GM12801 (cell line): Measurements from ENCODE around the gene RAB36.

Experiments used
- TF ChIP-seq, protein P1 (sequence below): IDR thresholded peaks from one replicate; pipeline ENCODE4 v1.5.1; 2011; ENCODE audit warnings: control low read depth; ENCODE audit not compliant: insufficient read length; ENCODE audit errors: extremely low read depth

RAB36 gene

DNA sequence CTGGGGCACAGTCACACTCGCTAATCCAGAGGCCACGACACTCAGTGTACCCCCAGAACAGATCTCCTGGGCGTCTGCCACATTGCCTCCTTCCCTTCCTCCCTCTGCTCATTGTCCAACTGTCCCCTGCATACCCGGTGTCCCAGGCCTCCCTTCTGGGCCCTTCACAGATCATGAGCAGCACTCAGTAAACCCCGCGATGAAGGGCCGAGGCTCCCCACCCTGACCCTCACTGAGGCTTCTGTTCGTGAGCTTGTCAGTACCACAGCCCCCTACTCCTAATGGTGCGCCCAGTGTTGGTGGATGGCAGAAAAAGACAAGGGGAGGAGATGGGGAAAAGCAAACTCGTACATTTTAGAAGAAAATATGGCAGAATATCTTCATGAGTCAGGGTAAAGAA lies 16.1 kb upstream of the RAB36 start:
- TF ChIP-seq, protein P1, sequence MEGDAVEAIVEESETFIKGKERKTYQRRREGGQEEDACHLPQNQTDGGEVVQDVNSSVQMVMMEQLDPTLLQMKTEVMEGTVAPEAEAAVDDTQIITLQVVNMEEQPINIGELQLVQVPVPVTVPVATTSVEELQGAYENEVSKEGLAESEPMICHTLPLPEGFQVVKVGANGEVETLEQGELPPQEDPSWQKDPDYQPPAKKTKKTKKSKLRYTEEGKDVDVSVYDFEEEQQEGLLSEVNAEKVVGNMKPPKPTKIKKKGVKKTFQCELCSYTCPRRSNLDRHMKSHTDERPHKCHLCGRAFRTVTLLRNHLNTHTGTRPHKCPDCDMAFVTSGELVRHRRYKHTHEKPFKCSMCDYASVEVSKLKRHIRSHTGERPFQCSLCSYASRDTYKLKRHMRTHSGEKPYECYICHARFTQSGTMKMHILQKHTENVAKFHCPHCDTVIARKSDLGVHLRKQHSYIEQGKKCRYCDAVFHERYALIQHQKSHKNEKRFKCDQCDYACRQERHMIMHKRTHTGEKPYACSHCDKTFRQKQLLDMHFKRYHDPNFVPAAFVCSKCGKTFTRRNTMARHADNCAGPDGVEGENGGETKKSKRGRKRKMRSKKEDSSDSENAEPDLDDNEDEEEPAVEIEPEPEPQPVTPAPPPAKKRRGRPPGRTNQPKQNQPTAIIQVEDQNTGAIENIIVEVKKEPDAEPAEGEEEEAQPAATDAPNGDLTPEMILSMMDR, result no peak

DNA sequence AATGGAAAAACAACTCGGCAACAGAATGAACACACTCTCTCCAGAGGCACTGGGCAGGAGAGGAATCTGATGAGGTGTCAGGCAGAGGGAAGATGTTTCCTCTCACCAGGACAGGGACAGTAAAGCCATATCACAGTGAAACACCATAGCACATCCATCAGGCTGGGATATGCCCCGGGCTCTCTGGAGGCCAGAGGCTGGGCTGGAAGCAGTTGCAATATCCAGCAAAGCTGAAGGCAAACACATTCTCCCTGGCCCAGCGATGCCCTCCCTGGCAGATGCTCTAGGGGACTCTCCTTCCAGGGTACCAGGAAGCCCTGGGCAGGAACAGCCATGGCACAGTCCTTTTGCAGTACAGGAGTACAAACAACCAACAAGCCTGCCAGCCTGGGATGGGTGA lies 14.6 kb upstream of the RAB36 start:
- TF ChIP-seq, protein P1, result no peak

DNA sequence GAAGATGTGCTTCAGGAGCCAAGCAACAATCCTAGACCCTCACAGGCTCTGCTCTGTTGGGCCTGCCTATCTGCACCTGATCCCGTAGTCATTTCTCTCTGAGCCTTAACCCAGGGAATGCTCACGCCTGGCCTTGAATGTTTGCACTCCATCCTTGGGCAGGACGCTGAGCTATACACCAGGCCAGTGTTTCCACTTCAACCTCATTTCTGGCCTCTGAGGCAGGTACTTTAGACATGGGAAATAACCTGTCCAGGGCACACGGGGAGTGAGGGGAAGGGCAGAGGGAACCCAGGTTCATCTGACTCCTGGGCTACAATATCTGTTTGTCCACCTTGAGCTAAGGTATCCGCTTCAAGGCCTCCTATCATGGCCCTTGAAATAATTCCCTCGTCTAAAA lies 13.3 kb upstream of the RAB36 start:
- TF ChIP-seq, protein P1, result no peak

DNA sequence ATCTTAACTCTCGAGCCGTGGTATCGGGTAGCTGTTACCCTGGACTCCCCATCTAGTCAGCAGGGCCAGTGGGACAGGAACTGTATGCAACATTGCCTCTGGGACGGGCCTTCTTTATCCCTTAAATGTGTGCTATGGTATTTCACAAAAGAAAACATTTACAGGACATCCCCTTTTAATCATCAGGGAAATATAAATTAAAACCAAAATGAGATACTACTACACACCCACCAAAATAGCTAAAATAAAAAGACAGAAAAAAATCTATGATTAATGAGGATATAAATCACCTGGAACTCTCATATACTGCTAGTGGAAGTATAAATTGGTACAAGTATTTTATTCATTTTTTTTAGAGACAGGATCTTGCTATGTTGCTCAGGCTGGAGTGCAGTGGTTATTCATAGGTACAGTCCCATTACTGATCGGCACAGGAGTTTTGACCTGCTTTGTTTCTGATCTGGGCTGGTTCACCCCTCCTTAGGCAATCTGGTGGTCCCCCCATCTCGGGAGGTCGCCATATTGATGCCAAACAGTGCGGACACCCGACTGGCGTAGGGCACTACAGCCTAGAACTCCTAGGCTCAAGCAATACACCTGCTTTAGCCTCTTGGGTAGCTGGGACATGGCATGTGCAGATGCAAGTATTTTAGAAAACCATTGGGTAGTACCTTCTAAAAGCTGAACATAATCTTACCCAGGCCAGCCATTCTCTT lies 12.7 kb upstream of the RAB36 start:
- TF ChIP-seq, protein P1, result no peak

DNA sequence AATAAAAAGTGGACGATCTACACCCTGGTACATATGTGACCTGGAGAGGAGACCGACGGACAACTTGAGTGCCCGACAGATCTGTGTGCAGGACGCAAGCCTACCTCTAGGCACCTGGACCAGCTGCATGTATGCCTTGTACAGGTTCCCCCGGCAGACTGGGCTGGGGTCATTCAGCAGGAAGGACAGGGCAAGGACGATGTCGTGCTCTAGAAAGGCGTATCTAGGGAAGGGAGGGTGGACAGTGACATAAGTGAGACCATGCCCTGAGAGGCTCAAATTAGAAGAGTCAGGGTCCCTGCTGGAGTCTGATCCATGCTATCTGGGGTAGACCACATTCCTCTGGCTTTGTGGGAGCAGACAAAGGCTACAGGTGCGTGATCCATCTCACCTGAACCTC lies 11.4 kb upstream of the RAB36 start:
- TF ChIP-seq, protein P1, result no peak

DNA sequence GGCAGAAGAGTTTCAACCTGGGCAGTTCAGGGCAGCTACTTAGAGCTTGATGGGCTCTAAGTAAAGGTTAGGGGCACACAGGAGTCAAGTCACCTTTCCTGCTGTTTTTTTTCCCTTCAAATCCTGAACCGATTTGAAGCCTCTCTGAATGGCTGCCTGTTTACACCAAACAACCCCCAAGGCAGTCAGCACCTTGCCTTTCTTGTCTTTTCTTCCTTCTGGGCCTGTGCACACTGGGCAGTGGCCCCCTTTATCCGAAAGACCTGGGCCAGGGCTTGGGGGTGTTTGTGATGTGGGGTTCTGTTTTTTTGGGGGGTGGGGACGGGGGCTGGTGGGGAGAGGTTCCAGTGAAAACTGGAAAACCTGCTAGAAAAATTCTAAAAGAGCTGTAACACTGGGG lies 7.8 kb upstream of the RAB36 start:
- TF ChIP-seq, protein P1, result no peak

DNA sequence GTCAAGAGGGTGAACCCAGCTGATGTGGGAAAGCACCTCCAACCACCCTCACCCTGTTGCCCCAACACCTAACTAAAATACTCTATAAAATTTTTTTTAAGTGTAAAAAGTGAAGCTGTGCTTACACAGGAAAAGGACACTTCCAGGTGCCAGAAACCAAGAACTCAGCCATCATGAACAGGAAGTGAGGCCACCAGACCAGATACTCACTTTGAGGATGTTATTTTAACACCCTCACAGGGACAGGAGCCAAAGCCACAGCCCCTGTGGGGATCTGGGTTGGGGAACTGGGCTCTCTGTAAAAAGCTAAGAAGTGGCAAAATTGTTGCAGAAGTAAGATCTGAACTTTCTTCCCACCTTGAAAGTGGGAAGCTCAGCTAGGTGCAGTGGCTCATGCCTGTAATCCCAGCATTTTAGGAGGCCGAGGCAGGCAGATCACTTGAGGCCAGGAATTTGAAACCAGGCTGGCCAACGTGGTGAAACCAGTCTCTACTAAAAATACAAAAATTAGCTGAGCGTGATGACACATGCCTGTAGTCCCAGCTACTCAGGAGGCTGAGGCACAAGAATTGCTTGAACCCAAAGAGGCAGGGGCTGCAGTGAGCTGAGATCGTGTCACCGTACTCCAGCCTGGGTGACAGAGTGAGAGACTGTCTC lies 7.2 kb upstream of the RAB36 start:
- TF ChIP-seq, protein P1, result no peak
